Peyer's patch (tissue), 4 donors: ENCODE measurements around the gene NPHS2.

ENCODE experiments used
- POLR2A ChIP-seq, 2 donors: fragments of 450-650 bp; IDR thresholded peaks; one replicate each; pipeline ENCODE4 v1.5.1; 2017; ENCODE audit warnings: antibody characterized with exemption in 2 of 2, mild to moderate bottlenecking in 2 of 2, moderate library complexity in 2 of 2
- TF ChIP-seq, protein P1 (sequence below), 6 experiments: fragments of 450-650 bp in 4 of 6; fragments of 200-600 bp in 2 of 6; sonication (generic) in 1 of 6; IDR thresholded peaks; one replicate each; pipeline ENCODE4 v1.5.1; 2017 to 2019; ENCODE audit warnings: antibody characterized with exemption in 6 of 6, mild to moderate bottlenecking in 3 of 6, moderate library complexity in 1 of 6

DNA sequence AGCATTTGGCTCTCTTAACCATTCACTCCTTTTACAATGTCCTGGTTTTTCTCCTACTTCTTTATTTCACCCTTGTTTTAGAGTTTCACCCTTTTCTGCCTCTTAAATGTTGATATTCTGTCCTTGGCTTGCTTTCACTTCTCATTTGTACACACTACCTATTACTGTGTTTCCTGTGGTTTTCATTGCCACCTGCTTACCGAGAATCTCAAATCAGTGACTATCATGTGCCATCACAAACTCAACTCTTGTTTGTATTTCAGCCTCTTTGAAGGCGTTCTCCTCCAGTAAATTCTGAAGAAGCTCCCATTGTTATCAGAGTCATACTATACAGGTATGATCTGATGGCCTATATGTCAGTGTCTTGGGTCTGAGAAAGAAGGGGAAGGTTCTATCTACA, 65.7 kb downstream of the NPHS2 start:
- TF ChIP-seq POLR2A (IDR thresholded peaks at IDR 0.05), result no peak
- TF ChIP-seq, protein P1, sequence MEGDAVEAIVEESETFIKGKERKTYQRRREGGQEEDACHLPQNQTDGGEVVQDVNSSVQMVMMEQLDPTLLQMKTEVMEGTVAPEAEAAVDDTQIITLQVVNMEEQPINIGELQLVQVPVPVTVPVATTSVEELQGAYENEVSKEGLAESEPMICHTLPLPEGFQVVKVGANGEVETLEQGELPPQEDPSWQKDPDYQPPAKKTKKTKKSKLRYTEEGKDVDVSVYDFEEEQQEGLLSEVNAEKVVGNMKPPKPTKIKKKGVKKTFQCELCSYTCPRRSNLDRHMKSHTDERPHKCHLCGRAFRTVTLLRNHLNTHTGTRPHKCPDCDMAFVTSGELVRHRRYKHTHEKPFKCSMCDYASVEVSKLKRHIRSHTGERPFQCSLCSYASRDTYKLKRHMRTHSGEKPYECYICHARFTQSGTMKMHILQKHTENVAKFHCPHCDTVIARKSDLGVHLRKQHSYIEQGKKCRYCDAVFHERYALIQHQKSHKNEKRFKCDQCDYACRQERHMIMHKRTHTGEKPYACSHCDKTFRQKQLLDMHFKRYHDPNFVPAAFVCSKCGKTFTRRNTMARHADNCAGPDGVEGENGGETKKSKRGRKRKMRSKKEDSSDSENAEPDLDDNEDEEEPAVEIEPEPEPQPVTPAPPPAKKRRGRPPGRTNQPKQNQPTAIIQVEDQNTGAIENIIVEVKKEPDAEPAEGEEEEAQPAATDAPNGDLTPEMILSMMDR (IDR thresholded peaks at IDR 0.05), result no peak
